Ovary (tissue), 9 donors: ENCODE results near the gene QRICH2. TPM values are rescaled to one million over a fixed set of nuclear protein-coding genes. Genes with fewer than 3 reads are reported as not detected.

Source experiments
- DNase-seq, 5 donors: peaks; one replicate each; pipeline ENCODE4 v3.0.0-alpha.2; 2019 to 2020
- H3K27ac ChIP-seq, 2 donors: fragments of 200-600 bp; one replicate each; pipeline versions ENCODE4 v1.5.1 to v1.8.0; 2019 to 2022
- H3K27me3 ChIP-seq: fragments of 200-600 bp; one replicate; pipeline ENCODE4 v1.8.0; 2022
- H3K36me3 ChIP-seq: fragments of 200-600 bp; sonication (generic); one replicate; pipeline ENCODE4 v1.5.1; 2019
- H3K4me1 ChIP-seq: one replicate; pipeline ENCODE4 v1.8.1; 2013; ENCODE audit warnings: mild to moderate bottlenecking, moderate library complexity; ENCODE audit not compliant: insufficient read depth
- H3K4me3 ChIP-seq: fragments of 200-600 bp; sonication (generic); one replicate; pipeline ENCODE4 v1.5.1; 2017
- H3K9me3 ChIP-seq, 2 donors: fragments of 200-600 bp in 1 of 2; sonication (generic) in 1 of 2; one replicate each; pipeline versions ENCODE4 v1.5.1 to v1.8.1; 2013 to 2019; ENCODE audit warnings: mild to moderate bottlenecking in 1 of 2, moderate library complexity in 1 of 2
- EP300 ChIP-seq: sonication (generic); formaldehyde crosslinking; IDR thresholded peaks from one replicate; pipeline ENCODE4 v1.6.1; 2017; ENCODE audit warnings: antibody characterized with exemption
- POLR2A ChIP-seq: fragments of 450-650 bp; IDR thresholded peaks from one replicate; pipeline ENCODE4 v1.6.1; 2017; ENCODE audit warnings: antibody characterized with exemption, mild to moderate bottlenecking, moderate library complexity
- WGBS, 3 donors: extraction: QIAGEN DNeasy Blood & Tissue Kit in 1 of 3; methylation state at CpG; one replicate each; pipeline versions ENCODE4 v1.1.5 to v1.1.7; 2013 to 2017; 5-methylcytosine and 5-hydroxymethylcytosine counted together
- intact Hi-C, 4 donors: fragments of 100-400 bp; cut with DNase I; formaldehyde crosslinking; loops; one replicate each; pipeline versions ENCODE4 v1.11.0 to v1.15.1; 2022 to 2023
- polyA plus RNA-seq, 2 donors: library from polyadenylated mRNA; stranded (reverse); fragments of 200-250 nt in 1 of 2; fragments of 350-450 nt in 1 of 2; fragmentation: Illumina TruSeq in 1 of 2; extraction: RNeasy Lipid Tissue Mini Kit (QIAGEN cat#74804) in 1 of 2; gene quantifications; one replicate each; pipeline ENCODE4 v1.2.3, GENCODE V29; 2013 to 2014
- total RNA-seq, 7 donors: library from RNA; depleted of rRNA in 2 of 7; stranded (reverse); fragments of >200 nt in 2 of 7; fragmentation: NEBNext Ultra II Directional in 3 of 7; extraction: Animal tissue kit (Norgen Biotek cat#: 25700) in 3 of 7; gene quantifications; one replicate each; pipeline versions ENCODE4 v1.1.0 to v1.2.4, GENCODE V29; 2016 to 2023
- TF ChIP-seq, protein P1 (sequence below), 3 donors: fragments of 450-650 bp in 2 of 3; fragments of 200-600 bp in 1 of 3; IDR thresholded peaks; one replicate each; pipeline versions ENCODE4 v1.5.1 to v1.8.0; 2016 to 2022; ENCODE audit warnings: antibody characterized with exemption in 3 of 3, mild to moderate bottlenecking in 1 of 3
- donor health status: DM: no; HTN: no; CAD: no; lungs with moderate emphysema.
- donor health status: DM: no; HTN: no; CAD: no.
- donor health status: Bipolar disorder and iron deficiency.
- donor health status: DM: yes; HTN: yes; CAD: no.
- donor health status: DM: no; HTN: no; CAD: no.
- donor health status: DM: yes; HTN: yes; CAD: no.

The QRICH2 gene
- total and polyA plus RNA-seq, 9 donors = 0.42 to 3.8 (median 1.5) TPM

- H3K27ac ChIP-seq = no peak overlapping the region
- no peak overlapping the region for H3K4me3 ChIP-seq
- no peak for DNase-seq
- no peaks in the 10 kb centered on the region for H3K9me3 ChIP-seq
- no peak for TF ChIP-seq EP300
- no peak for TF ChIP-seq POLR2A
- TF ChIP-seq, protein P1, sequence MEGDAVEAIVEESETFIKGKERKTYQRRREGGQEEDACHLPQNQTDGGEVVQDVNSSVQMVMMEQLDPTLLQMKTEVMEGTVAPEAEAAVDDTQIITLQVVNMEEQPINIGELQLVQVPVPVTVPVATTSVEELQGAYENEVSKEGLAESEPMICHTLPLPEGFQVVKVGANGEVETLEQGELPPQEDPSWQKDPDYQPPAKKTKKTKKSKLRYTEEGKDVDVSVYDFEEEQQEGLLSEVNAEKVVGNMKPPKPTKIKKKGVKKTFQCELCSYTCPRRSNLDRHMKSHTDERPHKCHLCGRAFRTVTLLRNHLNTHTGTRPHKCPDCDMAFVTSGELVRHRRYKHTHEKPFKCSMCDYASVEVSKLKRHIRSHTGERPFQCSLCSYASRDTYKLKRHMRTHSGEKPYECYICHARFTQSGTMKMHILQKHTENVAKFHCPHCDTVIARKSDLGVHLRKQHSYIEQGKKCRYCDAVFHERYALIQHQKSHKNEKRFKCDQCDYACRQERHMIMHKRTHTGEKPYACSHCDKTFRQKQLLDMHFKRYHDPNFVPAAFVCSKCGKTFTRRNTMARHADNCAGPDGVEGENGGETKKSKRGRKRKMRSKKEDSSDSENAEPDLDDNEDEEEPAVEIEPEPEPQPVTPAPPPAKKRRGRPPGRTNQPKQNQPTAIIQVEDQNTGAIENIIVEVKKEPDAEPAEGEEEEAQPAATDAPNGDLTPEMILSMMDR (IDR thresholded peaks at IDR 0.05) = no peak
- H3K36me3 ChIP-seq = no peaks in the 10 kb centered on the region
- intact Hi-C loops = loop anchor here in 3 of 4 donors (2.0 to 10.0 kb wide), 3 partner anchors 92 to 200 kb away; partner anchors contain the start of gene RHBDF2 (in 1 of the 3)
- 81 to 86% (median 84%) methylated on average over 17 of the region's 17 CpGs for WGBS, 3 donors
- no peaks in the 10 kb centered on the region for H3K4me1 ChIP-seq
- H3K27me3 ChIP-seq = no peaks in the 10 kb centered on the region
Observed at GRCh38 chr17:76304226-76305134, 3.6 kb downstream of the QRICH2 start.

DNA sequence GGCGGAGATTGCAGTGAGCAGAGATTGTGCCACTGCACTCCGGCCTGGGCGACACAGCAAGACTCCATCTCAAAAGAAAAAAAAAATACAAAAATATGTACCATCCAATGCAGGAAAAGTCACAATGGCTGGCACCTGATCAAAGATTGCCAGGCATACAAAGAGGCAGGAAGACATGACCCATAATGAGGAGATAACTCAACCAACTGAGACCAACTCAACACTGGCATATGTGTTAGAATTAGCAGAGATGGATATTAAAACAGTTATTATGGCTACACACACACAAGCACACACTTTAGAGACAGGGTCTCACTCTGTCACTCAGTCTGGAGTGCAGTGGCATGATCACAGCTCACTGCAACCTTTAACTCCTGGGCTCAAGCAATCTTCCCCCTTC, 10.6 kb downstream of the QRICH2 start:
- intact Hi-C loops = loop anchor here in 1 of 4 donors (5.0 kb wide), 1 partner anchor 175 kb away; no protein-coding TSS in a partner anchor
- Histone ChIP-seq H3K4me3 (no peak overlapping the region), H3K36me3 (no peaks in the 10 kb centered on the region), H3K9me3 (no peaks in the 10 kb centered on the region), H3K4me1 (no peaks in the 10 kb centered on the region), H3K27me3 (no peaks in the 10 kb centered on the region), H3K27ac (no peak overlapping the region)
- DNase-seq = no peak
- no peak for TF ChIP-seq EP300
- TF ChIP-seq, protein P1 (IDR thresholded peaks at IDR 0.05) = no peak
- no peak for TF ChIP-seq POLR2A
- 84 to 98% (median 91%) methylated on average over 3 of the region's 3 CpGs for WGBS, 3 donors

GRCh38 chr17:76296889-76297288, 11.2 kb downstream of the QRICH2 start:
- no peak overlapping the region for H3K27ac ChIP-seq
- intact Hi-C loops = loop anchor here in 1 of 4 donors (5.0 kb wide), 1 partner anchor 175 kb away; no protein-coding TSS in a partner anchor
- WGBS, 3 donors = 92 to 96% (median 94%) methylated on average over 5 of the region's 5 CpGs
- no peaks in the 10 kb centered on the region for H3K36me3 ChIP-seq
- H3K4me3 ChIP-seq = no peak overlapping the region
- TF ChIP-seq, protein P1 (IDR thresholded peaks at IDR 0.05) = no peak
- TF ChIP-seq EP300 (no peak), POLR2A (no peak)
- H3K27me3 ChIP-seq = no peaks in the 10 kb centered on the region
- no peaks in the 10 kb centered on the region for H3K4me1 ChIP-seq
- no peaks in the 10 kb centered on the region for H3K9me3 ChIP-seq
- no peak for DNase-seq

- Histone ChIP-seq H3K4me1 (no peaks in the 10 kb centered on the region), H3K9me3 (no peaks in the 10 kb centered on the region), H3K36me3 (no peaks in the 10 kb centered on the region), H3K27ac (no peak overlapping the region), H3K4me3 (no peak overlapping the region), H3K27me3 (no peaks in the 10 kb centered on the region)
- TF ChIP-seq, protein P1 (IDR thresholded peaks at IDR 0.05) = peak in 1 of 3 donors; percentile 19
- no peak for TF ChIP-seq POLR2A
- 5 to 16% (median 12%) methylated on average over 4 of the region's 4 CpGs for WGBS, 3 donors
- peak in 2 of 5 donors; percentile 36 to 41 for DNase-seq
- intact Hi-C loops = loop anchor here in 1 of 4 donors (5.0 kb wide), 1 partner anchor 174 kb away; no protein-coding TSS in a partner anchor
Observed at GRCh38 chr17:76296186-76296585, 11.9 kb downstream of the QRICH2 start.
